ENCODE results near the gene IMPACT.

IMPACT gene

DNA sequence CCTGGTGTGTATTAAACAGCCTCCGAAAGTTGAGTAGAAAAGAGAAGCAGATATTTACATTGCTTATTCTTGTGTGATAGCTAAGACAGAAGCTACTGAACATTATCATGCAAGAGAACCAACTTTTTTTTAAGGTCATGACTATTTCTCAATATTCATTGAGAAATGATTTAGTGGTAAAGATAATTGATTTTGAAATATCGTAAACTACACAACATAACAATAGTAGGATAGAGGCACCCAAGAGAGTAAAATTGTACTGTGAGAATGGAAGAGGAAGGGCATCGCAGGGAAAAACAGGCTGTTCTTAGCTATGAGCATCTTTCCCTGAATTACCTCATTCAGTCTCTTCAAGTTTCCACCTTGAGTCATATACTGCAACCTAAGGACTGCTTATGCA is 59.2 kb downstream of the IMPACT start:
- no peaks in the 10 kb centered on the region for H3K9me3 ChIP-seq (ENCODE audit: low read length)
- H3K36me3 ChIP-seq (ENCODE audit: insufficient read depth, low read length) = no peaks in the 10 kb centered on the region
- H3K27ac ChIP-seq (ENCODE audit: low read depth, low read length) = no peak overlapping the region
- H3K4me1 ChIP-seq (ENCODE audit: insufficient read depth, low read length) = no peaks in the 10 kb centered on the region
- no peak overlapping the region for H3K9ac ChIP-seq (ENCODE audit: low read length)
- H3K27me3 ChIP-seq (ENCODE audit: control insufficient read depth in 1 of 2, insufficient read depth in 2 of 2, low read length in 2 of 2) = no peaks in the 10 kb centered on the region
- no peak overlapping the region for H3K4me3 ChIP-seq (ENCODE audit: low read depth in 1 of 2, low read length in 2 of 2)

DNA sequence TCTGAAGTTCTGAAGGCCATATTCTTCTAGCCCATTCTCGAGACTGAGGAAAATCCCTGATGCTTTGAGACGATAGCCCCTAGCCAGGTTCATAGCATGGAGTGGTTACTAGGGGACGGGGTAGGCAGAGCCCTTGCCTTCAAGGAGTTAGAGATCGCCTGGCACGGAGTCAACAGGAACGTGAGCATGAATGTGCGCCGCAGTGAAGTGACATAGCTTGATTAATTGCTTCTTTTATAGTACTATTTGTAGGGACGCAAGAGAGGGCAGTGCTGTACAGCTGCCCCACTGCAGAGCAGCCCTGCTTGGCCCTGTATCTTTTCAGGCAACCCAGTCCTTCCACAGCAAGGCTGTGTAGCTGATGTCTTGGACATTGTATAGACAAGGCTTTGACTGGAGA is 60.2 kb downstream of the IMPACT start:
- Histone ChIP-seq H3K4me3 (ENCODE audit: low read depth in 1 of 2, low read length in 2 of 2) (no peak overlapping the region), H3K9ac (ENCODE audit: low read length) (no peak overlapping the region), H3K27me3 (ENCODE audit: control insufficient read depth in 1 of 2, insufficient read depth in 2 of 2, low read length in 2 of 2) (no peaks in the 10 kb centered on the region), H3K4me1 (ENCODE audit: insufficient read depth, low read length) (no peaks in the 10 kb centered on the region), H3K9me3 (ENCODE audit: low read length) (no peaks in the 10 kb centered on the region), H3K36me3 (ENCODE audit: insufficient read depth, low read length) (no peaks in the 10 kb centered on the region), H3K27ac (ENCODE audit: low read depth, low read length) (no peak overlapping the region)

- Histone ChIP-seq H3K4me1 (ENCODE audit: insufficient read depth, low read length) (no peaks in the 10 kb centered on the region), H3K9ac (ENCODE audit: low read length) (no peak overlapping the region), H3K36me3 (ENCODE audit: insufficient read depth, low read length) (no peaks in the 10 kb centered on the region), H3K9me3 (ENCODE audit: low read length) (no peaks in the 10 kb centered on the region), H3K27me3 (ENCODE audit: control insufficient read depth in 1 of 2, insufficient read depth in 2 of 2, low read length in 2 of 2) (no peaks in the 10 kb centered on the region), H3K4me3 (ENCODE audit: low read depth in 1 of 2, low read length in 2 of 2) (no peak overlapping the region), H3K27ac (ENCODE audit: low read depth, low read length) (no peak overlapping the region)
These were observed 62.5 kb downstream of the IMPACT start for GRCh38 chr18:24488824-24489493.

DNA sequence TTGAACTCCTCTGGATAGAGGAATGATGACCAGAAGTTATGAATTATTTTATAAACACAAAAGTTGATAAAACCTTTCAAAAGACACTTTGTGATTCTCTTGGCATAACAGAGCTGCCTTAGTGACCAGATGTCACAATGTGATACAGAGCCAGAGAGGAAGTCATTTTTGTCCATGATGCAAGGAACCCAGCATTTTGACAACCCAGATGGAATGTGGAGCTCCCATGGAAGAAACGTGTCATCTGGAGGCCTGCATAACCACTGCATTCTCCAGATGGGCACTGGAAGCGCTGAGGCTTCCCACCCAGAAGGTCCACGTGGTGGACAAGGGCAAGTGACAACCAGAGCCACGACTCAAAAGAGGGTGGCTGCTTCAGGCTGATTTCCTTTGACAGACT is 64.1 kb downstream of the IMPACT start:
- no peaks in the 10 kb centered on the region for H3K27me3 ChIP-seq (ENCODE audit: control insufficient read depth in 1 of 2, insufficient read depth in 2 of 2, low read length in 2 of 2)
- H3K9me3 ChIP-seq (ENCODE audit: low read length) = no peaks in the 10 kb centered on the region
- no peaks in the 10 kb centered on the region for H3K36me3 ChIP-seq (ENCODE audit: insufficient read depth, low read length)
- H3K4me1 ChIP-seq (ENCODE audit: insufficient read depth, low read length) = no peaks in the 10 kb centered on the region
- no peak overlapping the region for H3K27ac ChIP-seq (ENCODE audit: low read depth, low read length)
- H3K9ac ChIP-seq (ENCODE audit: low read length) = no peak overlapping the region
- no peak overlapping the region for H3K4me3 ChIP-seq (ENCODE audit: low read depth in 1 of 2, low read length in 2 of 2)

- no peak overlapping the region for H3K9ac ChIP-seq (ENCODE audit: low read length)
- H3K36me3 ChIP-seq (ENCODE audit: insufficient read depth, low read length) = no peaks in the 10 kb centered on the region
- H3K27ac ChIP-seq (ENCODE audit: low read depth, low read length) = no peak overlapping the region
- H3K4me1 ChIP-seq (ENCODE audit: insufficient read depth, low read length) = no peaks in the 10 kb centered on the region
- no peaks in the 10 kb centered on the region for H3K27me3 ChIP-seq (ENCODE audit: control insufficient read depth in 1 of 2, insufficient read depth in 2 of 2, low read length in 2 of 2)
- no peaks in the 10 kb centered on the region for H3K9me3 ChIP-seq (ENCODE audit: low read length)
- H3K4me3 ChIP-seq (ENCODE audit: low read depth in 1 of 2, low read length in 2 of 2) = no peak overlapping the region
These were observed 65.7 kb downstream of the IMPACT start for GRCh38 chr18:24491927-24492834.

DNA sequence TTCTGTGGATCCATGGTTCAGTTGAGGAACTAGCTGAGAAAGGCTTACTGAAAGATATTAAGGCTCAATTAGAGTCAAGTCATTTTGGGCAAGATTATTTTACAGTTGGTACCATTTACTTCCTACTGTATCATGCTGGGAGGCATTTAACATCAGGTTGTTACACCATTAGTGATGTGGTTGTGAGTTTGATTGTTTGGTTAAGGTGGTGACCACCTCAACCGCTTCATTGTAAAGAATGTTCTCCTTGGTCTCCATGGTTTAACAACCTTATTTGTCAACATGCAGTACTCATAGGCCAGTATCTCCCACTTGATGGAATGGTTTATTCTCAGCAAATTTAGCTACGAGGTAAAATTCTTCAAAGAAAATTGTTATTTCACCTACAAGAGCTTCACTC is 68.1 kb downstream of the IMPACT start:
- Histone ChIP-seq H3K9ac (ENCODE audit: low read length) (no peak overlapping the region), H3K36me3 (ENCODE audit: insufficient read depth, low read length) (no peaks in the 10 kb centered on the region), H3K4me1 (ENCODE audit: insufficient read depth, low read length) (peaks cover 4% of the 10 kb centered on the region), H3K27me3 (ENCODE audit: control insufficient read depth in 1 of 2, insufficient read depth in 2 of 2, low read length in 2 of 2) (no peaks in the 10 kb centered on the region), H3K27ac (ENCODE audit: low read depth, low read length) (no peak overlapping the region), H3K9me3 (ENCODE audit: low read length) (no peaks in the 10 kb centered on the region), H3K4me3 (ENCODE audit: low read depth in 1 of 2, low read length in 2 of 2) (no peak overlapping the region)

DNA sequence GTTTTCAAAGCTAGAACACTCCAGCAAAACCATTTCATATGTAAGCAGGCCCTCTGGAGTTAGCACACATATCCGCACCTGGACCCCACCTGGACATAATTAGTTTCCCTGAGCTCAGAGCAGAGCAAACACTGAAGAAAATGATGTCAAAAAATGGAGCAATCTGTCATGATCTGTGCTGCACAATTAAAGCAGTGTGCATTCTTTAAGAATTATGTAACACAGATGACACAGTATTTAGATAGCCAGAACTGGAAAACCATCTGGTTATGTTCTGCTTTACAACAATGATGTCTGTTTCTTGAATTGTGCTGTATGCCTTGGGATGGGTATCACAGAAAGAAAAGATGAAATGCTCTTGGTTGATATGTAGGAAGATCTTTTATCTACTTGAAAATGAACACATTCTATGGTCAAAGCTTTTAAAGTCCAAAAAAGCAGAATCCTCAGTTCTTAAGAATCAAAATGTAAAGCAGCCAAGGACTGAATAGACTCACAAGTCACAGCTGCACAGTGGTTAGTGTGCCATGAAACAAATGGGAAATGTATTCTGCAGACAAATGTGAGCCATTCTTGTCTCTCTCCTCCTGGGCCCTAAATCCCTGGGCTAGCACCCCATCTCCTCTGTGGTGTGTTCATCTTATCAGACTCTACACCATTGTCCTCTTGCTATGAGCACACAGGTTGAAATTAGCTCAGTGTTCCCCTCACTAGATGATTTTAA is 70.7 kb downstream of the IMPACT start:
- no peaks in the 10 kb centered on the region for H3K9me3 ChIP-seq (ENCODE audit: low read length)

DNA sequence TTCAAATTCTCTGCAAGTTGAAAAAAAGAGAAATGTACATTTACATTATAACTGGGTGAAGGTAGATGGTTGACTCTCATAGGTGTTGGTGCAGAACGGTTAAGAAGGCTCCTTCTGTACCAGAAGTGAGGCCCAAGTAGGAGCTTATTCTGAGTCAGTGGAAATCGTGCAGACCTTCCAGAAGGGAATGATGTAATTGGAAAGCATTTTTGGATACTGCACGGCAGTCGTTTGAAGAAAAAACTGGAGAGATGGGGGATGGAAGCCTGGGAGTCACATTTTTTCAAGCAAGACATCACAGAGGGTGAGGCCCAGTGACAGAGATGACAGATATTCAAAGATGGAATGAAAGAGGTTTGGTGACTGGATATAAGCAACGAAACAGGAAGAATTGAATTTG is 73.3 kb downstream of the IMPACT start:
- H3K4me1 ChIP-seq (ENCODE audit: insufficient read depth, low read length) = peaks cover 4% of the 10 kb centered on the region
- H3K9ac ChIP-seq (ENCODE audit: low read length) = no peak overlapping the region
- no peaks in the 10 kb centered on the region for H3K27me3 ChIP-seq (ENCODE audit: control insufficient read depth in 1 of 2, insufficient read depth in 2 of 2, low read length in 2 of 2)
- H3K4me3 ChIP-seq (ENCODE audit: low read depth in 1 of 2, low read length in 2 of 2) = no peak overlapping the region
- no peaks in the 10 kb centered on the region for H3K36me3 ChIP-seq (ENCODE audit: insufficient read depth, low read length)
- no peaks in the 10 kb centered on the region for H3K9me3 ChIP-seq (ENCODE audit: low read length)
- no peak overlapping the region for H3K27ac ChIP-seq (ENCODE audit: low read depth, low read length)

More for the DNA sequence above, 70.7 kb downstream of the IMPACT start:
- no peaks in the 10 kb centered on the region for H3K36me3 ChIP-seq (ENCODE audit: insufficient read depth, low read length)
- H3K4me3 ChIP-seq (ENCODE audit: low read depth in 1 of 2, low read length in 2 of 2) = no peak overlapping the region
- no peak overlapping the region for H3K27ac ChIP-seq (ENCODE audit: low read depth, low read length)
- no peak overlapping the region for H3K9ac ChIP-seq (ENCODE audit: low read length)
- H3K27me3 ChIP-seq (ENCODE audit: control insufficient read depth in 1 of 2, insufficient read depth in 2 of 2, low read length in 2 of 2) = no peaks in the 10 kb centered on the region
- H3K4me1 ChIP-seq (ENCODE audit: insufficient read depth, low read length) = peaks cover 4% of the 10 kb centered on the region

GRCh38 chr18:24500217-24500616 is 73.7 kb downstream of the IMPACT start:
- no peak overlapping the region for H3K27ac ChIP-seq (ENCODE audit: low read depth, low read length)
- no peak overlapping the region for H3K4me3 ChIP-seq (ENCODE audit: low read depth in 1 of 2, low read length in 2 of 2)
- H3K9ac ChIP-seq (ENCODE audit: low read length) = no peak overlapping the region
- H3K4me1 ChIP-seq (ENCODE audit: insufficient read depth, low read length) = peaks cover 4% of the 10 kb centered on the region
- no peaks in the 10 kb centered on the region for H3K36me3 ChIP-seq (ENCODE audit: insufficient read depth, low read length)
- H3K27me3 ChIP-seq (ENCODE audit: control insufficient read depth in 1 of 2, insufficient read depth in 2 of 2, low read length in 2 of 2) = no peaks in the 10 kb centered on the region
- no peaks in the 10 kb centered on the region for H3K9me3 ChIP-seq (ENCODE audit: low read length)

- Histone ChIP-seq H3K9me3 (ENCODE audit: low read length) (no peaks in the 10 kb centered on the region), H3K27ac (ENCODE audit: low read depth, low read length) (no peak overlapping the region), H3K4me3 (ENCODE audit: low read depth in 1 of 2, low read length in 2 of 2) (no peak overlapping the region), H3K36me3 (ENCODE audit: insufficient read depth, low read length) (no peaks in the 10 kb centered on the region), H3K9ac (ENCODE audit: low read length) (no peak overlapping the region), H3K27me3 (ENCODE audit: control insufficient read depth in 1 of 2, insufficient read depth in 2 of 2, low read length in 2 of 2) (no peaks in the 10 kb centered on the region), H3K4me1 (ENCODE audit: insufficient read depth, low read length) (peaks cover 4% of the 10 kb centered on the region)
These were observed 74.3 kb downstream of the IMPACT start for GRCh38 chr18:24500766-24501165.

- H3K9ac ChIP-seq (ENCODE audit: low read length) = no peak overlapping the region
- no peak overlapping the region for H3K4me3 ChIP-seq (ENCODE audit: low read depth in 1 of 2, low read length in 2 of 2)
- H3K9me3 ChIP-seq (ENCODE audit: low read length) = no peaks in the 10 kb centered on the region
- H3K27ac ChIP-seq (ENCODE audit: low read depth, low read length) = no peak overlapping the region
- no peaks in the 10 kb centered on the region for H3K4me1 ChIP-seq (ENCODE audit: insufficient read depth, low read length)
- H3K27me3 ChIP-seq (ENCODE audit: control insufficient read depth in 1 of 2, insufficient read depth in 2 of 2, low read length in 2 of 2) = no peaks in the 10 kb centered on the region
- no peaks in the 10 kb centered on the region for H3K36me3 ChIP-seq (ENCODE audit: insufficient read depth, low read length)
These were observed 76.4 kb downstream of the IMPACT start for GRCh38 chr18:24502667-24503523.
